WI38 (cell line): Measurements from ENCODE around the gene RNF227.
A peak's percentile ranks its signal among the peaks of the same experiment; 100 is the strongest.

Experiments
- H3K4me3 ChIP-seq: 2 replicates; pipeline ENCODE4 v1.5.1; 2011; ENCODE audit warnings: low read depth, mild to moderate bottlenecking, control low read depth, low read length
- CTCF ChIP-seq: IDR thresholded peaks from 2 replicates; pipeline ENCODE4 v1.5.1; 2012; ENCODE audit warnings: low read depth, mild to moderate bottlenecking, control low read depth, low read length

RNF227 gene

GRCh38 chr17:7940034-7940433 lies 23.9 kb upstream of the RNF227 start:
- no peak for TF ChIP-seq CTCF
- H3K4me3 ChIP-seq: no peak overlapping the region

- no peak overlapping the region for H3K4me3 ChIP-seq
- no peak for TF ChIP-seq CTCF
These were observed 19.8 kb upstream of the RNF227 start for GRCh38 chr17:7935859-7936258.

- no peak for TF ChIP-seq CTCF
- peak overlapping the region; percentile 69 for H3K4me3 ChIP-seq
These were observed 16.9 kb upstream of the RNF227 start for GRCh38 chr17:7932949-7933348.

- no peak for TF ChIP-seq CTCF
- H3K4me3 ChIP-seq: peak overlapping the region; percentile 69
These were observed 16.4 kb upstream of the RNF227 start for GRCh38 chr17:7932483-7932891.

DNA sequence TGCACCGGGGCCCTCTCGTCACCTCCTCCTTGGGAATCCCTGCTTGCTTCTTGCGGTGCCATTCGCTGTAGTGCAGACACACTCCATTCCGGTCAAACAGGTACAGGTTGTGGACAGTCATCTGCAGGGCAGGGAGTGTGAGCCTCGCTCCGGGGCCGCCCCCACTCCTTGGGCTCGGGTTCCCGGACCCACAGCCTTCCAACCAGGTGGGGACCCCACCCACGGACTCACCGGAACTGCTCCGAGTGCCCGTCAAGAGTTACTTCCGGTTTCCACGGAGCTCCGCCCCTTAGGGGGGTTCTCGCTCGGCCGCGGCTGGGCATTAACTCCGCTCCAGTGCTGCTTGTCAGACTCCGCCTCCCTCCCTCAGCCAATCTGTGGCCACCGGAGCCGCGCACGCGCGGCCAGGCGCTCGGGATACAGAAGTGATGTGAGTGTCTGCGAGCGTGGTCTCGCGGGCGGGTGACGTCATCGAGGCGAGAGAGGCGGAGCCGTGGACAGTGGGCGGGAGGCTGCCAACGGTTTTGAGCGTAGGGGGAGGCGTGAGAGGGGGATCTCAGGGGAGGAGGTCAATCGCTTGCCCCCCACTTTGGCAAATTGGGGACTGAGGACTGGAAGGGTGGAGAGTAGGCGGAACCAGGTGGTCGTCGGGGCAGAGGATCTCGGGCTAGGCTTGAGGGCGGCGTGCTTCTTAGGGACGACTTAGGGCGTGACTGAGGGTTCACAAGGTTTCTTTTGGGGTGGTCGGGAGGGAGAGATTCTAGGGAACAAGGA lies 15.8 kb upstream of the RNF227 start, which contains the start of the genes CNTROB and TRAPPC1:
TSS of gene CNTROB (plus strand) at position 498 of the 774 bp plus-strand sequence. CDS start 874 bp downstream, outside the sequence.
TSS of gene TRAPPC1 (minus strand) at position 238 of the 774 bp plus-strand sequence. CDS start at position 121, 117 bp downstream.
- H3K4me3 ChIP-seq: peak within 1 kb of the TSS; percentile 69
- no peak for TF ChIP-seq CTCF

- TF ChIP-seq CTCF: no peak
- H3K4me3 ChIP-seq: peak overlapping the region; percentile 69
These were observed 14.9 kb upstream of the RNF227 start for GRCh38 chr17:7930841-7931631.
